K562 (cell line): ENCODE results near the gene KRT34. TPM values are rescaled to one million over a fixed set of nuclear protein-coding genes. Genes with fewer than 3 reads are reported as not detected.

Experiments used
- ATAC-seq: fragments of 200-7000 bp; cut with Tn5 transposase; 3 replicates; pipeline ENCODE4 v1.9.1; 2020; ENCODE audit warnings: moderate library complexity
- BruUV-seq: library from RNA; stranded (reverse); fragments of 400-500 nt; replicated peaks from 2 replicates; lab custom pipeline; 2021; lab: Mats Ljungman, UMichigan
- CTCF ChIA-PET: fragments of 300-600 bp; formaldehyde crosslinking; extraction: SDS; loops from one replicate; lab custom pipeline; 2021; ENCODE audit warnings: low intra/inter-chr PET ratio; lab: Yijun Ruan, JAX
- POLR2A ChIA-PET: fragments of 300-600, 350-650 bp; sonication (Branson Sonifier 250); formaldehyde crosslinking; extraction: SDS; loops from one replicate; lab custom pipeline; 2021; ENCODE audit warnings: antibody characterized with exemption, inconsistent platforms; lab: Yijun Ruan, JAX
- DNase-seq, 4 experiments: peaks; one replicate each; pipeline versions ENCODE4 v3.0.0 to v3.0.0-alpha.2; 2011 to 2018; ENCODE audit warnings: low spot score in 3 of 4, mixed read lengths in 3 of 4; ENCODE audit errors: extremely low read depth in 1 of 4
- FAIRE-seq: peaks from 2 replicates; lab custom pipeline; 2011; peaks lifted over from hg19 to GRCh38; lab: Jason Lieb, UNC
- H2AFZ ChIP-seq: 2 replicates; pipeline ENCODE4 v1.6.0; 2011; ENCODE audit warnings: low read depth, low read length, control low read depth, inconsistent platforms
- H3K27ac ChIP-seq: fragments of 200-600 bp; 3 replicates; pipeline ENCODE4 v1.8.0; 2011; ENCODE audit warnings: low read depth, mild to moderate bottlenecking, control low read depth, inconsistent platforms, low read length, moderate library complexity, mixed read lengths; ENCODE audit errors: extremely low read depth
- H3K27me3 ChIP-seq, 2 experiments: fragments of 300-600 bp in 1 of 2; 2 replicates in 1 of 2; 3 replicates in 1 of 2; pipeline versions ENCODE4 v1.6.0 to v1.8.0; 2011; ENCODE audit warnings: inconsistent platforms in 2 of 2, low read length in 2 of 2, mild to moderate bottlenecking in 1 of 2, mixed read lengths in 1 of 2, moderate library complexity in 1 of 2; ENCODE audit not compliant: control insufficient read depth in 2 of 2, insufficient read depth in 2 of 2
- H3K36me3 ChIP-seq: fragments of 300-600 bp; 3 replicates; pipeline ENCODE4 v1.8.0; 2011; ENCODE audit warnings: mild to moderate bottlenecking, low read length, inconsistent platforms; ENCODE audit not compliant: control insufficient read depth, insufficient read depth
- H3K4me1 ChIP-seq, 2 experiments: fragments of 200-600 bp in 1 of 2; replicated peaks in 1 of 2; 2 replicates in 1 of 2; 3 replicates in 1 of 2; pipeline versions ENCODE4 v1.5.1 to v1.8.0; 2011; ENCODE audit warnings: inconsistent platforms in 2 of 2, low read length in 2 of 2, mild to moderate bottlenecking in 1 of 2, mixed read lengths in 1 of 2, moderate library complexity in 1 of 2; ENCODE audit not compliant: control insufficient read depth in 2 of 2, insufficient read depth in 2 of 2
- H3K4me2 ChIP-seq: 2 replicates; pipeline ENCODE4 v1.6.1; 2011; ENCODE audit warnings: low read length, control low read depth, inconsistent platforms, mixed read lengths; ENCODE audit not compliant: insufficient read depth
- H3K4me3 ChIP-seq: fragments of 200-600 bp; sonication (generic), shearing (Covaris generic); 2 replicates; pipeline ENCODE4 v1.5.1; 2016; ENCODE audit warnings: control low read depth, inconsistent platforms
- H3K79me2 ChIP-seq: fragments of 200-600 bp; 3 replicates; pipeline ENCODE4 v1.8.0; 2011; ENCODE audit warnings: low read length, inconsistent platforms; ENCODE audit not compliant: control insufficient read depth, insufficient read depth
- H3K9ac ChIP-seq, 2 experiments: 2 replicates each; pipeline versions ENCODE4 v1.6.0 to v1.6.1; 2011; ENCODE audit warnings: low read depth in 2 of 2, low read length in 2 of 2, control low read depth in 1 of 2, inconsistent platforms in 1 of 2, mild to moderate bottlenecking in 1 of 2, mixed read lengths in 1 of 2; ENCODE audit not compliant: insufficient read depth in 1 of 2
- H3K9me1 ChIP-seq: one replicate; pipeline ENCODE4 v1.6.0; 2011; ENCODE audit warnings: inconsistent platforms, mild to moderate bottlenecking, low read length, moderate library complexity; ENCODE audit not compliant: control insufficient read depth, insufficient read depth
- H3K9me3 ChIP-seq: replicated peaks from 2 replicates; pipeline ENCODE4 v1.5.1; 2011; ENCODE audit warnings: low read depth, low read length, inconsistent platforms; ENCODE audit not compliant: control insufficient read depth, insufficient read depth
- H4K20me1 ChIP-seq: replicated peaks from 2 replicates; pipeline ENCODE4 v1.6.1; 2011; ENCODE audit warnings: low read length, inconsistent platforms, mixed read lengths; ENCODE audit not compliant: control insufficient read depth, insufficient read depth
- ARHGAP35 ChIP-seq: fragments of 450-650 bp; IDR thresholded peaks from 2 replicates; pipeline ENCODE4 v1.6.1; 2018; ENCODE audit not compliant: partially characterized antibody
- CHD2 ChIP-seq: IDR thresholded peaks from 2 replicates; pipeline ENCODE4 v1.6.1; 2011; ENCODE audit warnings: low read depth, low read length
- MAFG ChIP-seq: fragments of 450-650 bp; conservative IDR thresholded peaks from 2 replicates; pipeline ENCODE4 v1.6.1; 2016; ENCODE audit warnings: missing genetic modification characterization, missing compliant biosample characterization
- PKNOX1 ChIP-seq: fragments of 450-650 bp; IDR thresholded peaks from 2 replicates; pipeline ENCODE4 v1.6.1; 2016
- SMAD4 ChIP-seq: fragments of 250-450 bp; sonication (Bioruptor Pico); conservative IDR thresholded peaks from 2 replicates; pipeline ENCODE4 v1.8.0; 2021; ENCODE audit warnings: inconsistent platforms, mild to moderate bottlenecking, moderate library complexity
- SMC3 ChIP-seq: conservative IDR thresholded peaks from 2 replicates; pipeline ENCODE4 v1.6.1; 2011; ENCODE audit warnings: low read depth, low read length, improper control_type of control experiment; ENCODE audit not compliant: insufficient read depth
- TCF7L2 ChIP-seq: fragments of 150-350 bp; IDR thresholded peaks from 2 replicates; pipeline ENCODE4 v1.6.1; 2016; ENCODE audit warnings: low read depth, mild to moderate bottlenecking, low read length, moderate library complexity
- ZBTB40 ChIP-seq, 2 experiments: fragments of 450-650 bp in 1 of 2; sonication (generic) in 1 of 2; formaldehyde crosslinking in 1 of 2; IDR thresholded peaks; 2 replicates each; pipeline versions ENCODE4 v1.7.1 to v1.9.0; 2016 to 2022; ENCODE audit warnings: inconsistent platforms in 1 of 2, mild to moderate bottlenecking in 1 of 2, missing genetic modification reagents in 1 of 2
- ZNF280B ChIP-seq: fragments of 250-450 bp; sonication (Bioruptor Pico); IDR thresholded peaks from 2 replicates; pipeline ENCODE4 v1.5.1; 2021; ENCODE audit warnings: mild to moderate bottlenecking
- WGBS: fragments of 100-300 bp; shearing (Covaris generic); methylation state at CpG from one replicate; pipeline ENCODE4 v1.1.6; 2016; ENCODE audit warnings: low coverage, mixed read lengths; ENCODE audit not compliant: insufficient coverage; ENCODE audit errors: missing lambda C conversion rate; 5-methylcytosine and 5-hydroxymethylcytosine counted together
- in situ Hi-C: fragments of 300-500 bp; cut with MboI; formaldehyde crosslinking; loops from 4 replicates; pipeline ENCODE4 v1.15.0; 2018; ENCODE audit warnings: inconsistent platforms, mixed read lengths
- intact Hi-C: fragments of 100-400 bp; cut with micrococcal nuclease; formaldehyde crosslinking; loops from 2 replicates; pipeline ENCODE4 v1.14.2; 2022
- polyA plus RNA-seq, 8 experiments: library from polyadenylated mRNA; depleted of rRNA in 4 of 8; stranded (reverse) in 5 of 8; unstranded in 3 of 8; fragments of >200 nt; fragmentation: Nextera tagmentation in 2 of 8; fragmentation: Illumina TruSeq in 1 of 8; extraction: Ambion mirVana in 2 of 8; extraction: Trizol in 1 of 8; gene quantifications; 2 replicates each; pipeline versions ENCODE4 v1.2.1 to v1.2.3, GENCODE V29; 2011 to 2014; ENCODE audit warnings: inconsistent platforms in 1 of 8, missing spikeins in 1 of 8
- total RNA-seq, 7 experiments: library from RNA; depleted of rRNA in 6 of 7; stranded (reverse); fragments of >200 nt in 6 of 7; fragmentation: Illumina TruSeq in 2 of 7; extraction: Trizol in 2 of 7; gene quantifications; 2 replicates each; pipeline versions ENCODE4 v1.2.1 to v1.2.3, GENCODE V29; 2011 to 2021; ENCODE audit warnings: low replicate concordance in 1 of 7

The KRT34 gene
- total and polyA plus RNA-seq, 9 of the 15 experiments (the other 6 are each of a cell fraction or from before 2014, with no cell fraction given), result not detected

DNA sequence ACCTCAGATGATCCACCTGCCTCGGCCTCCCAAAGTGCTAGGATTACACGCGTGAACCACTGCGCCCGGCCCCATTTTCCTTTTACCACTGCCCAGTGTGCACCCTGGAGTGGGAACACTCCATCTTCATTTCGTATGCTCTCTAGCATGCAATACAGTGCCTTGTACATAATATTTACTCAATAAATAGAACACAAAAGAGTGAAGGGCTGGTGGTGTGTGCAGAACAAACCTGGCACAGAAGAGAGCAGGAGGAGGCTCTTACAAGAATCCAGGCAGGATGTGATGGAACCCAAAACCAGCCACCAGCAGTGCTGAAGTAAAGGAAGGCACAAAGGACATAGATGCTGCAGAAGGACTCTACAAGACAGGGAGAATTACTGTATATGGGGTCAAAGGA lies 35.0 kb upstream of the KRT34 start:
- Histone ChIP-seq H3K27ac (no peak overlapping the region), H3K9me3 (no peaks in the 10 kb centered on the region), H3K79me2 (no peaks in the 10 kb centered on the region), H3K9me1 (no peaks in the 10 kb centered on the region), H3K4me3 (no peak overlapping the region), H4K20me1 (no peaks in the 10 kb centered on the region), H3K9ac (no peak overlapping the region), H3K27me3 (peaks cover 16 to 37% of the 10 kb centered on the region in 2 experiments; a peak in 4 of 5 replicates), H2AFZ (no peak overlapping the region), H3K4me2 (no peak overlapping the region), H3K36me3 (no peaks in the 10 kb centered on the region), H3K4me1 (no peaks in the 10 kb centered on the region)
- in situ Hi-C loops (no loop called here), intact Hi-C loops (no loop called here)
- no peak for ATAC-seq
- ChIA-PET CTCF (no interaction called here), POLR2A (interaction anchor here (0.8 to 1.9 kb wide), 3 partner anchors 9 to 13 kb away, joined by 3 to 8 read pairs (median 5); no protein-coding TSS in a partner anchor)
- DNase-seq, result no peak
- no peak for FAIRE-seq
- WGBS, result 5% methylated on average over 5 of the region's 6 CpGs
- no TSS peak for BruUV-seq
- TF ChIP-seq ZNF280B (CRISPR knock-in tag), result no peak
- no peak for TF ChIP-seq ZBTB40 (IDR thresholded peaks at IDR 0.05)
- TF ChIP-seq ZBTB40 (CRISPR knock-in tag; IDR thresholded peaks at IDR 0.05), result no peak
- no peak for TF ChIP-seq ARHGAP35
- TF ChIP-seq CHD2, result no peak
- TF ChIP-seq SMC3, result no peak
- TF ChIP-seq TCF7L2, result no peak
- no peak for TF ChIP-seq MAFG (tag)
- no peak for TF ChIP-seq SMAD4 (CRISPR knock-in tag)
- TF ChIP-seq PKNOX1, result no peak
